HepG2 (cell line): ENCODE results near the gene MLXIPL. TPM values are rescaled to one million over a fixed set of nuclear protein-coding genes. Genes with fewer than 3 reads are reported as not detected.

Experiments used
- ASH2L ChIP-seq: fragments of 300-600, 200-600 bp; sonication (generic); IDR thresholded peaks from 2 replicates; pipeline ENCODE4 v1.7.0; 2017; ENCODE audit warnings: low read depth, mild to moderate bottlenecking, moderate library complexity, mixed read lengths, low read length; ENCODE audit not compliant: insufficient read length
- ATF7 ChIP-seq, 2 experiments: fragments of 450-650 bp in 1 of 2; sonication (generic) in 1 of 2; formaldehyde crosslinking in 1 of 2; IDR thresholded peaks; 2 replicates each; pipeline versions ENCODE4 v1.4.0 to v1.6.1; 2016 to 2020; ENCODE audit warnings: antibody characterized with exemption in 1 of 2, mild to moderate bottlenecking in 1 of 2, missing genetic modification reagents in 1 of 2
- BRF2 ChIP-seq: sonication (generic); formaldehyde crosslinking; IDR thresholded peaks from 2 replicates; pipeline ENCODE4 v1.8.1; 2022; ENCODE audit warnings: mild to moderate bottlenecking, missing genetic modification reagents
- HNRNPLL ChIP-seq: fragments of 200-400 bp; formaldehyde crosslinking; IDR thresholded peaks from 2 replicates; pipeline ENCODE4 v1.6.1; 2017; ENCODE audit warnings: mild to moderate bottlenecking, low read depth, low read length; ENCODE audit not compliant: poor library complexity, severe bottlenecking
- KAT7 ChIP-seq: IDR thresholded peaks from 2 replicates; pipeline ENCODE4 v1.6.1; 2018; ENCODE audit warnings: borderline replicate concordance, missing compliant biosample characterization
- KLF9 ChIP-seq: IDR thresholded peaks from 2 replicates; pipeline ENCODE4 v1.6.1; 2016; ENCODE audit warnings: low read depth
- MLX ChIP-seq: IDR thresholded peaks from 2 replicates; pipeline ENCODE4 v1.6.1; 2016
- MXD4 ChIP-seq: IDR thresholded peaks from 2 replicates; pipeline ENCODE4 v1.6.1; 2016; ENCODE audit warnings: mild to moderate bottlenecking, missing biosample characterization, missing genetic modification reagents
- NR0B2 ChIP-seq: sonication (generic); formaldehyde crosslinking; IDR thresholded peaks from 2 replicates; pipeline ENCODE4 v1.4.0; 2020; ENCODE audit warnings: mild to moderate bottlenecking, missing genetic modification reagents
- SMAD9 ChIP-seq: sonication (generic); formaldehyde crosslinking; IDR thresholded peaks from 2 replicates; pipeline ENCODE4 v1.5.1; 2020; ENCODE audit warnings: mild to moderate bottlenecking, missing genetic modification reagents
- TMF1 ChIP-seq: sonication (generic); formaldehyde crosslinking; IDR thresholded peaks from 2 replicates; pipeline ENCODE4 v1.8.1; 2022; ENCODE audit warnings: low read depth, missing genetic modification reagents
- XRCC5 ChIP-seq: fragments of 200-400 bp; formaldehyde crosslinking; optimal IDR thresholded peaks from 2 replicates; pipeline ENCODE3; 2017; ENCODE audit warnings: mild to moderate bottlenecking, low read length
- ZNF329 ChIP-seq: sonication (generic); formaldehyde crosslinking; IDR thresholded peaks from 2 replicates; pipeline ENCODE4 v1.9.0; 2021; ENCODE audit warnings: low read depth, mild to moderate bottlenecking, missing genetic modification reagents
- ZNF546 ChIP-seq: sonication (generic); formaldehyde crosslinking; conservative IDR thresholded peaks from 2 replicates; pipeline ENCODE4 v1.8.1; 2023; ENCODE audit warnings: mild to moderate bottlenecking, missing genetic modification reagents
- ZNF768 ChIP-seq: sonication (generic); formaldehyde crosslinking; IDR thresholded peaks from 2 replicates; pipeline ENCODE4 v1.4.0; 2020; ENCODE audit warnings: missing genetic modification reagents
- ZNF816 ChIP-seq: sonication (generic); formaldehyde crosslinking; IDR thresholded peaks from 2 replicates; pipeline ENCODE4 v1.8.0; 2022; ENCODE audit warnings: missing genetic modification reagents, mild to moderate bottlenecking, borderline replicate concordance
- ZSCAN22 ChIP-seq: sonication (generic); formaldehyde crosslinking; IDR thresholded peaks from 2 replicates; pipeline ENCODE4 v1.4.0; 2020; ENCODE audit warnings: mild to moderate bottlenecking, missing genetic modification reagents
- polyA plus RNA-seq, 8 experiments: library from polyadenylated mRNA; depleted of rRNA in 3 of 8; stranded (reverse) in 7 of 8; unstranded in 1 of 8; fragments of >200 nt; fragmentation: Illumina TruSeq in 4 of 8; extraction: Trizol in 4 of 8; gene quantifications; 2 replicates each; pipeline versions ENCODE4 v1.2.1 to v1.2.3, GENCODE V29; 2011 to 2016; ENCODE audit warnings: low read depth in 4 of 8, missing spikeins in 1 of 8, mixed read lengths in 1 of 8; ENCODE audit not compliant: insufficient read depth in 1 of 8
- total RNA-seq, 5 experiments: library from RNA; depleted of rRNA; stranded (reverse); fragments of >200 nt; fragmentation: Illumina TruSeq; extraction: Trizol; gene quantifications; 2 replicates each; pipeline ENCODE4 v1.2.3, GENCODE V29; 2016; ENCODE audit warnings: low read depth in 1 of 5
- TF ChIP-seq, protein P1 (sequence below): sonication (generic); formaldehyde crosslinking; IDR thresholded peaks from 2 replicates; pipeline ENCODE4 v1.4.0; 2020; ENCODE audit warnings: missing genetic modification reagents
- TF ChIP-seq, protein P2 (sequence below): sonication (generic); formaldehyde crosslinking; IDR thresholded peaks from 2 replicates; pipeline ENCODE4 v1.8.1; 2023; ENCODE audit warnings: mild to moderate bottlenecking, inconsistent platforms, moderate library complexity, missing genetic modification reagents, borderline replicate concordance
- TF ChIP-seq, protein P3 (sequence below): sonication (generic); formaldehyde crosslinking; IDR thresholded peaks from 2 replicates; pipeline ENCODE4 v1.5.0; 2020; ENCODE audit warnings: missing genetic modification reagents

MLXIPL gene
- total and polyA plus RNA-seq, 2 of the 13 experiments (the other 11 are each of a cell fraction or from before 2014, with no cell fraction given): 51.6 to 60.1 TPM

- no peak for TF ChIP-seq MLX (CRISPR knock-in tag)
- TF ChIP-seq ZNF546 (CRISPR knock-in tag): peak; percentile 5; the same call in 1 of the 2 replicates
- no peak for TF ChIP-seq TMF1
- no peak for TF ChIP-seq ZNF768 (CRISPR knock-in tag)
- no peak for TF ChIP-seq ATF7 (IDR thresholded peaks at IDR 0.05)
- no peak for TF ChIP-seq ATF7 (CRISPR knock-in tag; IDR thresholded peaks at IDR 0.05)
- TF ChIP-seq ZNF816 (CRISPR knock-in tag): 0 out of 2 replicates have a peak, but pooled peaks have one; percentile 15
- peak; percentile 72; the same call in 1 of the 2 replicates for TF ChIP-seq MXD4 (CRISPR knock-in tag)
- TF ChIP-seq XRCC5: peak; percentile 32
- no peak for TF ChIP-seq NR0B2
- TF ChIP-seq ZSCAN22 (CRISPR knock-in tag): no peak
- TF ChIP-seq, protein P1, sequence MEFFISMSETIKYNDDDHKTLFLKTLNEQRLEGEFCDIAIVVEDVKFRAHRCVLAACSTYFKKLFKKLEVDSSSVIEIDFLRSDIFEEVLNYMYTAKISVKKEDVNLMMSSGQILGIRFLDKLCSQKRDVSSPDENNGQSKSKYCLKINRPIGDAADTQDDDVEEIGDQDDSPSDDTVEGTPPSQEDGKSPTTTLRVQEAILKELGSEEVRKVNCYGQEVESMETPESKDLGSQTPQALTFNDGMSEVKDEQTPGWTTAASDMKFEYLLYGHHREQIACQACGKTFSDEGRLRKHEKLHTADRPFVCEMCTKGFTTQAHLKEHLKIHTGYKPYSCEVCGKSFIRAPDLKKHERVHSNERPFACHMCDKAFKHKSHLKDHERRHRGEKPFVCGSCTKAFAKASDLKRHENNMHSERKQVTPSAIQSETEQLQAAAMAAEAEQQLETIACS (CRISPR knock-in tag): no peak
- TF ChIP-seq KAT7 (CRISPR knock-in tag): 0 out of 2 replicates have a peak, but pooled peaks have one; percentile 10
- TF ChIP-seq KLF9: no peak
- TF ChIP-seq BRF2 (CRISPR knock-in tag): no peak; the same call in 1 of the 2 replicates
- TF ChIP-seq, protein P2, sequence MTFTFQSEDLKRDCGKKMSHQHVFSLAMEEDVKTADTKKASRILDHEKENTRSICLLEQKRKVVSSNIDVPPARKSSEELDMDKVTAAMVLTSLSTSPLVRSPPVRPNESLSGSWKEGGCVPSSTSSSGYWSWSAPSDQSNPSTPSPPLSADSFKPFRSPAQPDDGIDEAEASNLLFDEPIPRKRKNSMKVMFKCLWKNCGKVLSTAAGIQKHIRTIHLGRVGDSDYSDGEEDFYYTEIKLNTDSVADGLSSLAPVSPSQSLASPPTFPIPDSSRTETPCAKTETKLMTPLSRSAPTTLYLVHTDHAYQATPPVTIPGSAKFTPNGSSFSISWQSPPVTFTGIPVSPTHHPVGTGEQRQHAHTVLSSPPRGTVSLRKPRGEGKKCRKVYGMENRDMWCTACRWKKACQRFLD (CRISPR knock-in tag): no peak
- no peak for TF ChIP-seq HNRNPLL
- TF ChIP-seq ASH2L: peak; percentile 11
- no peak for TF ChIP-seq ZNF329
- no peak for TF ChIP-seq SMAD9 (CRISPR knock-in tag)
- TF ChIP-seq, protein P3, sequence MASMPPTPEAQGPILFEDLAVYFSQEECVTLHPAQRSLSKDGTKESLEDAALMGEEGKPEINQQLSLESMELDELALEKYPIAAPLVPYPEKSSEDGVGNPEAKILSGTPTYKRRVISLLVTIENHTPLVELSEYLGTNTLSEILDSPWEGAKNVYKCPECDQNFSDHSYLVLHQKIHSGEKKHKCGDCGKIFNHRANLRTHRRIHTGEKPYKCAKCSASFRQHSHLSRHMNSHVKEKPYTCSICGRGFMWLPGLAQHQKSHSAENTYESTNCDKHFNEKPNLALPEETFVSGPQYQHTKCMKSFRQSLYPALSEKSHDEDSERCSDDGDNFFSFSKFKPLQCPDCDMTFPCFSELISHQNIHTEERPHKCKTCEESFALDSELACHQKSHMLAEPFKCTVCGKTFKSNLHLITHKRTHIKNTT (CRISPR knock-in tag): no peak
These were observed 67.9 kb downstream of the MLXIPL start (continued) for GRCh38 chr7:73556208-73557107.
